K562 (cell line): ENCODE results near the gene ANKRD13C. TPM values are rescaled to one million over a fixed set of nuclear protein-coding genes. Genes with fewer than 3 reads are reported as not detected.

Experiments
- ATAC-seq: fragments of 200-7000 bp; cut with Tn5 transposase; 3 replicates; pipeline ENCODE4 v1.9.1; 2020; ENCODE audit warnings: moderate library complexity
- BruUV-seq: library from RNA; stranded (reverse); fragments of 400-500 nt; replicated peaks from 2 replicates; lab custom pipeline; 2021; lab: Mats Ljungman, UMichigan
- CTCF ChIA-PET: fragments of 300-600 bp; formaldehyde crosslinking; extraction: SDS; loops from one replicate; lab custom pipeline; 2021; ENCODE audit warnings: low intra/inter-chr PET ratio; lab: Yijun Ruan, JAX
- POLR2A ChIA-PET: fragments of 300-600, 350-650 bp; sonication (Branson Sonifier 250); formaldehyde crosslinking; extraction: SDS; loops from one replicate; lab custom pipeline; 2021; ENCODE audit warnings: antibody characterized with exemption, inconsistent platforms; lab: Yijun Ruan, JAX
- DNase-seq, 4 experiments: peaks; one replicate each; pipeline versions ENCODE4 v3.0.0 to v3.0.0-alpha.2; 2011 to 2018; ENCODE audit warnings: low spot score in 3 of 4, mixed read lengths in 3 of 4; ENCODE audit errors: extremely low read depth in 1 of 4
- FAIRE-seq: peaks from 2 replicates; lab custom pipeline; 2011; peaks lifted over from hg19 to GRCh38; lab: Jason Lieb, UNC
- H2AFZ ChIP-seq: 2 replicates; pipeline ENCODE4 v1.6.0; 2011; ENCODE audit warnings: low read depth, low read length, control low read depth, inconsistent platforms
- H3K27ac ChIP-seq: fragments of 200-600 bp; 3 replicates; pipeline ENCODE4 v1.8.0; 2011; ENCODE audit warnings: low read depth, mild to moderate bottlenecking, control low read depth, inconsistent platforms, low read length, moderate library complexity, mixed read lengths; ENCODE audit errors: extremely low read depth
- H3K27me3 ChIP-seq, 2 experiments: fragments of 300-600 bp in 1 of 2; 2 replicates in 1 of 2; 3 replicates in 1 of 2; pipeline versions ENCODE4 v1.6.0 to v1.8.0; 2011; ENCODE audit warnings: inconsistent platforms in 2 of 2, low read length in 2 of 2, mild to moderate bottlenecking in 1 of 2, mixed read lengths in 1 of 2, moderate library complexity in 1 of 2; ENCODE audit not compliant: control insufficient read depth in 2 of 2, insufficient read depth in 2 of 2
- H3K36me3 ChIP-seq: fragments of 300-600 bp; 3 replicates; pipeline ENCODE4 v1.8.0; 2011; ENCODE audit warnings: mild to moderate bottlenecking, low read length, inconsistent platforms; ENCODE audit not compliant: control insufficient read depth, insufficient read depth
- H3K4me1 ChIP-seq, 2 experiments: fragments of 200-600 bp in 1 of 2; replicated peaks in 1 of 2; 2 replicates in 1 of 2; 3 replicates in 1 of 2; pipeline versions ENCODE4 v1.5.1 to v1.8.0; 2011; ENCODE audit warnings: inconsistent platforms in 2 of 2, low read length in 2 of 2, mild to moderate bottlenecking in 1 of 2, mixed read lengths in 1 of 2, moderate library complexity in 1 of 2; ENCODE audit not compliant: control insufficient read depth in 2 of 2, insufficient read depth in 2 of 2
- H3K4me2 ChIP-seq: 2 replicates; pipeline ENCODE4 v1.6.1; 2011; ENCODE audit warnings: low read length, control low read depth, inconsistent platforms, mixed read lengths; ENCODE audit not compliant: insufficient read depth
- H3K4me3 ChIP-seq: fragments of 200-600 bp; sonication (generic), shearing (Covaris generic); 2 replicates; pipeline ENCODE4 v1.5.1; 2016; ENCODE audit warnings: control low read depth, inconsistent platforms
- H3K79me2 ChIP-seq: fragments of 200-600 bp; 3 replicates; pipeline ENCODE4 v1.8.0; 2011; ENCODE audit warnings: low read length, inconsistent platforms; ENCODE audit not compliant: control insufficient read depth, insufficient read depth
- H3K9ac ChIP-seq, 2 experiments: 2 replicates each; pipeline versions ENCODE4 v1.6.0 to v1.6.1; 2011; ENCODE audit warnings: low read depth in 2 of 2, low read length in 2 of 2, control low read depth in 1 of 2, inconsistent platforms in 1 of 2, mild to moderate bottlenecking in 1 of 2, mixed read lengths in 1 of 2; ENCODE audit not compliant: insufficient read depth in 1 of 2
- H3K9me1 ChIP-seq: one replicate; pipeline ENCODE4 v1.6.0; 2011; ENCODE audit warnings: inconsistent platforms, mild to moderate bottlenecking, low read length, moderate library complexity; ENCODE audit not compliant: control insufficient read depth, insufficient read depth
- H3K9me3 ChIP-seq: replicated peaks from 2 replicates; pipeline ENCODE4 v1.5.1; 2011; ENCODE audit warnings: low read depth, low read length, inconsistent platforms; ENCODE audit not compliant: control insufficient read depth, insufficient read depth
- H4K20me1 ChIP-seq: replicated peaks from 2 replicates; pipeline ENCODE4 v1.6.1; 2011; ENCODE audit warnings: low read length, inconsistent platforms, mixed read lengths; ENCODE audit not compliant: control insufficient read depth, insufficient read depth
- ETV1 ChIP-seq: fragments of 450-650 bp; conservative IDR thresholded peaks from 2 replicates; pipeline ENCODE4 v1.6.1; 2016; ENCODE audit warnings: missing genetic modification characterization, control low read depth, low read depth, missing compliant biosample characterization
- GTF2F1 ChIP-seq: IDR thresholded peaks from 2 replicates; pipeline ENCODE4 v1.6.1; 2011; ENCODE audit warnings: low read depth, low read length, improper control_type of control experiment
- NFIC ChIP-seq: fragments of 450-650 bp; IDR thresholded peaks from 2 replicates; pipeline ENCODE4 v1.6.1; 2017; ENCODE audit warnings: mild to moderate bottlenecking, inconsistent platforms
- RB1 ChIP-seq: fragments of 450-650 bp; IDR thresholded peaks from 2 replicates; pipeline ENCODE4 v1.6.1; 2017; ENCODE audit warnings: low read depth, mild to moderate bottlenecking
- YY1 ChIP-seq, 3 experiments: IDR thresholded peaks; 2 replicates each; pipeline ENCODE4 v1.6.1; 2011; ENCODE audit warnings: low read length in 2 of 3, mild to moderate bottlenecking in 2 of 3, moderate library complexity in 2 of 3, borderline replicate concordance in 1 of 3, control low read depth in 1 of 3, low read depth in 1 of 3; ENCODE audit not compliant: insufficient read depth in 3 of 3, insufficient replicate concordance in 2 of 3, control insufficient read depth in 1 of 3, insufficient read length in 1 of 3; ENCODE audit errors: extremely low read depth in 1 of 3
- ZNF354B ChIP-seq: fragments of 250-450 bp; sonication (Bioruptor Pico); IDR thresholded peaks from 2 replicates; pipeline ENCODE4 v1.4.0; 2020
- WGBS: fragments of 100-300 bp; shearing (Covaris generic); methylation state at CpG from one replicate; pipeline ENCODE4 v1.1.6; 2016; ENCODE audit warnings: low coverage, mixed read lengths; ENCODE audit not compliant: insufficient coverage; ENCODE audit errors: missing lambda C conversion rate; 5-methylcytosine and 5-hydroxymethylcytosine counted together
- in situ Hi-C: fragments of 300-500 bp; cut with MboI; formaldehyde crosslinking; loops from 4 replicates; pipeline ENCODE4 v1.15.0; 2018; ENCODE audit warnings: inconsistent platforms, mixed read lengths
- intact Hi-C: fragments of 100-400 bp; cut with micrococcal nuclease; formaldehyde crosslinking; loops from 2 replicates; pipeline ENCODE4 v1.14.2; 2022
- polyA plus RNA-seq, 8 experiments: library from polyadenylated mRNA; depleted of rRNA in 4 of 8; stranded (reverse) in 5 of 8; unstranded in 3 of 8; fragments of >200 nt; fragmentation: Nextera tagmentation in 2 of 8; fragmentation: Illumina TruSeq in 1 of 8; extraction: Ambion mirVana in 2 of 8; extraction: Trizol in 1 of 8; gene quantifications; 2 replicates each; pipeline versions ENCODE4 v1.2.1 to v1.2.3, GENCODE V29; 2011 to 2014; ENCODE audit warnings: inconsistent platforms in 1 of 8, missing spikeins in 1 of 8
- total RNA-seq, 7 experiments: library from RNA; depleted of rRNA in 6 of 7; stranded (reverse); fragments of >200 nt in 6 of 7; fragmentation: Illumina TruSeq in 2 of 7; extraction: Trizol in 2 of 7; gene quantifications; 2 replicates each; pipeline versions ENCODE4 v1.2.1 to v1.2.3, GENCODE V29; 2011 to 2021; ENCODE audit warnings: low replicate concordance in 1 of 7
- TF ChIP-seq, protein P1 (sequence below): fragments of 250-450 bp; sonication (Bioruptor Pico); IDR thresholded peaks from 2 replicates; pipeline ENCODE4 v1.4.0; 2020

Gene ANKRD13C
- total and polyA plus RNA-seq, 9 of the 15 experiments (the other 6 are each of a cell fraction or from before 2014, with no cell fraction given): 3.4 to 22.8 (median 12.5) TPM

DNA sequence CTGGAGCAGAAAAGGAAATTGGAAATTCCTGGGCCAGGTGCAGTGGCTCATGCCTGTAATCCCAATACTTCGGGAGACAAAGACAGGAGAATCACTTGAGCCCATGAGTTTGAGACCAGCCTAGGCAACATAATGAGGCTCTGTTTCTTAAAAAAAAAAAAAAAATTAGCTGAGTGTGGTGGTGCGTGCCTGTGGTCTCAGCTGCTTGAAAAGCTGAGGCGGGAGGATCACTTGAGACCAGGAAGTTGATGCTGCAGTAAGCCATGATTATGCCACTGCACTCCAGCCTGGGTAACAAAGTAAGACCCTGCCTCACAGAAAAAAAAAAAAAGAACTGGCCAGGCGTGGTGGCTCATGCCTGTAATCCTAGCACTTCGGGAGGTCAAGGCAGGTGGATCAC lies 76.6 kb downstream of the ANKRD13C start:
- H3K9ac ChIP-seq: no peak overlapping the region
- no peak overlapping the region for H3K4me3 ChIP-seq
- H3K79me2 ChIP-seq: no peaks in the 10 kb centered on the region
- BruUV-seq: no TSS peak
- in situ Hi-C loops (no loop called here), intact Hi-C loops (no loop called here)
- H3K27me3 ChIP-seq: no peaks in the 10 kb centered on the region
- no peaks in the 10 kb centered on the region for H3K9me3 ChIP-seq
- DNase-seq (no peak), FAIRE-seq (no peak), ATAC-seq (no peak)
- ChIA-PET POLR2A (no interaction called here), CTCF (no interaction called here)
- 100% methylated on average over 2 of the region's 5 CpGs for WGBS
- H4K20me1 ChIP-seq: no peaks in the 10 kb centered on the region
- no peak overlapping the region for H3K27ac ChIP-seq
- H2AFZ ChIP-seq: no peak overlapping the region
- no peak overlapping the region for H3K4me2 ChIP-seq
- H3K4me1 ChIP-seq: no peaks in the 10 kb centered on the region
- no peaks in the 10 kb centered on the region for H3K9me1 ChIP-seq
- peaks cover 32% of the 10 kb centered on the region for H3K36me3 ChIP-seq
- TF ChIP-seq RB1: no peak
- TF ChIP-seq, all 486 proteins: peak for 0

DNA sequence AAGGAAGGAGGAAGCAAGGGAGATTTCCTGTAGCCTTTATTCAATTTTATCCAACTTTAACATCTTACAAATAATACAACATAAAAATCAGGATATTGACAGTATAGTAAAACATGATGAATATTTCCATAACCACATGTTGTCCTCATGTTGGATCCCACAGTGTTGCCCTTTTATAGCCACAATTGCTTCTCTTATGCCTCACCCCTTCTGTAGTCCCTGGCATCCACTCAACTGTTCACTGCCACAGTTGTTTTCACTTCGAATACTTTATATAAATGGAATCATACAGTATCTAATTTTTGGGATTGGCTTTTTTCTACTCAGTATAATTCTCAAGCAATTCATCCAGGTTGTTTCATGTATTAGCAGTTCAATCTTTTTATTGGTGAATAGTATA lies 88.6 kb downstream of the ANKRD13C start:
- no peak overlapping the region for H3K4me3 ChIP-seq
- no peak overlapping the region for H3K9ac ChIP-seq
- no peaks in the 10 kb centered on the region for H3K27me3 ChIP-seq
- H3K27ac ChIP-seq: no peak overlapping the region
- WGBS: 86% methylated on average over 1 of the region's 1 CpG
- no peaks in the 10 kb centered on the region for H4K20me1 ChIP-seq
- CTCF ChIA-PET: no interaction called here
- no peaks in the 10 kb centered on the region; a peak in 1 of 5 replicates for H3K4me1 ChIP-seq
- in situ Hi-C loops: no loop called here
- no peak for DNase-seq
- peaks cover 27% of the 10 kb centered on the region; the same call in 2 of the 3 replicates for H3K36me3 ChIP-seq
- H2AFZ ChIP-seq: no peak overlapping the region
- POLR2A ChIA-PET: no interaction called here
- no peak overlapping the region for H3K4me2 ChIP-seq
- intact Hi-C loops: no loop called here
- no peak; the same call in 2 of the 3 replicates for ATAC-seq
- H3K9me1 ChIP-seq: no peaks in the 10 kb centered on the region
- no TSS peak for BruUV-seq
- H3K79me2 ChIP-seq: no peaks in the 10 kb centered on the region
- H3K9me3 ChIP-seq: no peaks in the 10 kb centered on the region
- no peak for FAIRE-seq
- TF ChIP-seq GTF2F1: no peak
- TF ChIP-seq ETV1: no peak
- TF ChIP-seq NFIC: no peak
- no peak for TF ChIP-seq ZNF354B (CRISPR knock-in tag)
- TF ChIP-seq, protein P1, sequence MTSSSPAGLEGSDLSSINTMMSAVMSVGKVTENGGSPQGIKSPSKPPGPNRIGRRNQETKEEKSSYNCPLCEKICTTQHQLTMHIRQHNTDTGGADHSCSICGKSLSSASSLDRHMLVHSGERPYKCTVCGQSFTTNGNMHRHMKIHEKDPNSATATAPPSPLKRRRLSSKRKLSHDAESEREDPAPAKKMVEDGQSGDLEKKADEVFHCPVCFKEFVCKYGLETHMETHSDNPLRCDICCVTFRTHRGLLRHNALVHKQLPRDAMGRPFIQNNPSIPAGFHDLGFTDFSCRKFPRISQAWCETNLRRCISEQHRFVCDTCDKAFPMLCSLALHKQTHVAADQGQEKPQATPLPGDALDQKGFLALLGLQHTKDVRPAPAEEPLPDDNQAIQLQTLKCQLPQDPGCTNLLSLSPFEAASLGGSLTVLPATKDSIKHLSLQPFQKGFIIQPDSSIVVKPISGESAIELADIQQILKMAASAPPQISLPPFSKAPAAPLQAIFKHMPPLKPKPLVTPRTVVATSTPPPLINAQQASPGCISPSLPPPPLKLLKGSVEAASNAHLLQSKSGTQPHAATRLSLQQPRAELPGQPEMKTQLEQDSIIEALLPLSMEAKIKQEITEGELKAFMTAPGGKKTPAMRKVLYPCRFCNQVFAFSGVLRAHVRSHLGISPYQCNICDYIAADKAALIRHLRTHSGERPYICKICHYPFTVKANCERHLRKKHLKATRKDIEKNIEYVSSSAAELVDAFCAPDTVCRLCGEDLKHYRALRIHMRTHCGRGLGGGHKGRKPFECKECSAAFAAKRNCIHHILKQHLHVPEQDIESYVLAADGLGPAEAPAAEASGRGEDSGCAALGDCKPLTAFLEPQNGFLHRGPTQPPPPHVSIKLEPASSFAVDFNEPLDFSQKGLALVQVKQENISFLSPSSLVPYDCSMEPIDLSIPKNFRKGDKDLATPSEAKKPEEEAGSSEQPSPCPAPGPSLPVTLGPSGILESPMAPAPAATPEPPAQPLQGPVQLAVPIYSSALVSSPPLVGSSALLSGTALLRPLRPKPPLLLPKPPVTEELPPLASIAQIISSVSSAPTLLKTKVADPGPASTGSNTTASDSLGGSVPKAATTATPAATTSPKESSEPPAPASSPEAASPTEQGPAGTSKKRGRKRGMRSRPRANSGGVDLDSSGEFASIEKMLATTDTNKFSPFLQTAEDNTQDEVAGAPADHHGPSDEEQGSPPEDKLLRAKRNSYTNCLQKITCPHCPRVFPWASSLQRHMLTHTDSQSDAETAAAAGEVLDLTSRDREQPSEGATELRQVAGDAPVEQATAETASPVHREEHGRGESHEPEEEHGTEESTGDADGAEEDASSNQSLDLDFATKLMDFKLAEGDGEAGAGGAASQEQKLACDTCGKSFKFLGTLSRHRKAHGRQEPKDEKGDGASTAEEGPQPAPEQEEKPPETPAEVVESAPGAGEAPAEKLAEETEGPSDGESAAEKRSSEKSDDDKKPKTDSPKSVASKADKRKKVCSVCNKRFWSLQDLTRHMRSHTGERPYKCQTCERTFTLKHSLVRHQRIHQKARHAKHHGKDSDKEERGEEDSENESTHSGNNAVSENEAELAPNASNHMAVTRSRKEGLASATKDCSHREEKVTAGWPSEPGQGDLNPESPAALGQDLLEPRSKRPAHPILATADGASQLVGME (CRISPR knock-in tag): no peak
- no peak for TF ChIP-seq YY1 (IDR thresholded peaks at IDR 0.05; ENCODE audit: borderline replicate concordance in 1 of 3, control insufficient read depth in 1 of 3, extremely low read depth in 1 of 3, insufficient read depth in 3 of 3, insufficient read length in 1 of 3, insufficient replicate concordance in 2 of 3, low read depth in 1 of 3, low read length in 2 of 3)
